ENCODE measurements around the gene SH3PXD2A. TPM values are rescaled to one million over a fixed set of nuclear protein-coding genes. Genes with fewer than 3 reads are reported as not detected.

Gene SH3PXD2A
- total RNA-seq, 1 donor, result 29.0 TPM

GRCh38 chr10:103870516-103870915 is 15.1 kb upstream of the SH3PXD2A start:
- H2AFZ ChIP-seq (ENCODE audit: low read length), result peak overlapping the region; percentile 22

GRCh38 chr10:103869336-103869735 is 14.0 kb upstream of the SH3PXD2A start:
- Histone ChIP-seq H3K36me3 (ENCODE audit: insufficient read depth, low read length) (no peaks in the 10 kb centered on the region), H3K79me2 (ENCODE audit: insufficient read depth, low read length) (no peaks in the 10 kb centered on the region), H3K4me2 (ENCODE audit: insufficient read depth, low read length) (no peak overlapping the region), H4K20me1 (ENCODE audit: insufficient read depth, low read length) (no peaks in the 10 kb centered on the region), H3K27me3 (ENCODE audit: insufficient read depth, low read length) (no peaks in the 10 kb centered on the region), H3K27ac (ENCODE audit: low read depth, low read length) (no peak overlapping the region), H3K9me3 (ENCODE audit: low read depth, low read length) (peaks cover 4% of the 10 kb centered on the region), H3K4me1 (ENCODE audit: insufficient read depth, low read length) (peaks cover 7% of the 10 kb centered on the region), H2AFZ (ENCODE audit: low read length) (no peak overlapping the region), H3K4me3 (ENCODE audit: insufficient read depth, low read length) (no peak overlapping the region)
- no peak for DNase-seq (ENCODE audit: insufficient read length, low spot score, missing footprints)
- TF ChIP-seq CTCF (IDR thresholded peaks at IDR 0.05; ENCODE audit: extremely low read depth, low read depth, low read length), result no peak

More at GRCh38 chr10:103870516-103870915, 15.1 kb upstream of the SH3PXD2A start:
- H3K36me3 ChIP-seq (ENCODE audit: insufficient read depth, low read length), result no peaks in the 10 kb centered on the region
- no peak overlapping the region for H3K27ac ChIP-seq (ENCODE audit: low read depth, low read length)
- no peaks in the 10 kb centered on the region for H3K79me2 ChIP-seq (ENCODE audit: insufficient read depth, low read length)
- no peak overlapping the region for H3K4me3 ChIP-seq (ENCODE audit: insufficient read depth, low read length)
- DNase-seq (ENCODE audit: insufficient read length, low spot score, missing footprints), result no peak
- no peak for TF ChIP-seq CTCF (IDR thresholded peaks at IDR 0.05; ENCODE audit: extremely low read depth, low read depth, low read length)
- peak overlapping the region; percentile 43 for H3K4me2 ChIP-seq (ENCODE audit: insufficient read depth, low read length)
- no peaks in the 10 kb centered on the region for H4K20me1 ChIP-seq (ENCODE audit: insufficient read depth, low read length)
- H3K27me3 ChIP-seq (ENCODE audit: insufficient read depth, low read length), result no peaks in the 10 kb centered on the region
- H3K4me1 ChIP-seq (ENCODE audit: insufficient read depth, low read length), result peaks cover 7% of the 10 kb centered on the region
- H3K9me3 ChIP-seq (ENCODE audit: low read depth, low read length), result no peaks in the 10 kb centered on the region

GRCh38 chr10:103868200-103868599 is 12.8 kb upstream of the SH3PXD2A start:
- Histone ChIP-seq H3K79me2 (ENCODE audit: insufficient read depth, low read length) (no peaks in the 10 kb centered on the region), H4K20me1 (ENCODE audit: insufficient read depth, low read length) (no peaks in the 10 kb centered on the region), H3K9me3 (ENCODE audit: low read depth, low read length) (peaks cover 4% of the 10 kb centered on the region), H3K27me3 (ENCODE audit: insufficient read depth, low read length) (no peaks in the 10 kb centered on the region), H3K4me2 (ENCODE audit: insufficient read depth, low read length) (no peak overlapping the region), H3K27ac (ENCODE audit: low read depth, low read length) (no peak overlapping the region), H3K36me3 (ENCODE audit: insufficient read depth, low read length) (no peaks in the 10 kb centered on the region), H3K4me1 (ENCODE audit: insufficient read depth, low read length) (peaks cover 7% of the 10 kb centered on the region), H2AFZ (ENCODE audit: low read length) (no peak overlapping the region), H3K4me3 (ENCODE audit: insufficient read depth, low read length) (no peak overlapping the region)
- no peak for DNase-seq (ENCODE audit: insufficient read length, low spot score, missing footprints)
- no peak for TF ChIP-seq CTCF (IDR thresholded peaks at IDR 0.05; ENCODE audit: extremely low read depth, low read depth, low read length)

- no peaks in the 10 kb centered on the region for H4K20me1 ChIP-seq (ENCODE audit: insufficient read depth, low read length)
- H3K4me3 ChIP-seq (ENCODE audit: insufficient read depth, low read length), result no peak overlapping the region
- H3K36me3 ChIP-seq (ENCODE audit: insufficient read depth, low read length), result no peaks in the 10 kb centered on the region
- no peaks in the 10 kb centered on the region for H3K27me3 ChIP-seq (ENCODE audit: insufficient read depth, low read length)
- no peak overlapping the region for H2AFZ ChIP-seq (ENCODE audit: low read length)
- H3K4me2 ChIP-seq (ENCODE audit: insufficient read depth, low read length), result no peak overlapping the region
- no peaks in the 10 kb centered on the region for H3K4me1 ChIP-seq (ENCODE audit: insufficient read depth, low read length)
- H3K79me2 ChIP-seq (ENCODE audit: insufficient read depth, low read length), result no peaks in the 10 kb centered on the region
- peaks cover 4% of the 10 kb centered on the region for H3K9me3 ChIP-seq (ENCODE audit: low read depth, low read length)
- no peak for TF ChIP-seq CTCF (IDR thresholded peaks at IDR 0.05; ENCODE audit: extremely low read depth, low read depth, low read length)
- DNase-seq (ENCODE audit: insufficient read length, low spot score, missing footprints), result peak; percentile 88
- no peak overlapping the region for H3K27ac ChIP-seq (ENCODE audit: low read depth, low read length)
Measured at GRCh38 chr10:103861505-103861904, 6.1 kb upstream of the SH3PXD2A start.
